ENCODE measurements around the gene C12orf75.
"Not testable (repeated sequence)": the region's sequence is repeated elsewhere in the genome, so short reads cannot be mapped to it uniquely, and the experiment has no call there.

C12orf75 gene

DNA sequence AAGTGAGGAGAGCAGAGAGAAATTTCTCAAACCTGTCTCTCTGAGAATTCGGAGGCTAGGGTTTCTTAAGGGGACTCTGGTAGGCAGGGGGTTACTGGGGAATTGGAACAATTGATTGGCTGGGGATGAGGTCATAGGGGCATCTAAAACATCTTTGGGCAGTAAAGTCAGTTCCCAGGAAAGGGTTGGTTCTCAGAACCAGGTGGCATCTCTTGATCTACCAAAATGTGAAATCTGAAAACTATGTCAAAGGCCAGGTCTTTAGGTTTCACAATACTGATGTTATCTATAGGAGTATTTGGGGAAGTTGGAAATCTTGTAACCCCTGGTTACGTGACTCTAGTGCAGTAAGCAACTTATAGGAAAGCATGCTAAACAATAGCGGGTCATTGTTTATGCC, 6.9 kb downstream of the C12orf75 start:
- no peak for DNase-seq

DNA sequence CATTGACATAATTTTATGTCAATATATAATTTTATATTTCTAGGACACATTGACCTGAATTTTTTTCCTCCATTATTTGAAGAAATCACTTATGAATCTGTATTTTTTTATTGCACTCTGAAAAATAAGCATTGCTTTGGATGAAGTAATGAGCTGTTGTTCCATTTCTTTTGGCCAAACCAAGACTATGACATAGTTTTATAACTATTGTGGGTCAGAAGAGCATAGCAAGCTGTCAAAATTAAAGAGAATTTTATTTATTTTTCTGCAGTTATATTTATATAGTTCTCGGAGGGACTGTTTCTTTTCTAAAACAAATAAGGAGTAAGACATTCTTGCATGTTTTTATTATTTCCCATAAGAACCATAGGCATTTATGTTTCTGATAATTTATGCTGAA, 8.5 kb downstream of the C12orf75 start:
- no peak for DNase-seq

DNA sequence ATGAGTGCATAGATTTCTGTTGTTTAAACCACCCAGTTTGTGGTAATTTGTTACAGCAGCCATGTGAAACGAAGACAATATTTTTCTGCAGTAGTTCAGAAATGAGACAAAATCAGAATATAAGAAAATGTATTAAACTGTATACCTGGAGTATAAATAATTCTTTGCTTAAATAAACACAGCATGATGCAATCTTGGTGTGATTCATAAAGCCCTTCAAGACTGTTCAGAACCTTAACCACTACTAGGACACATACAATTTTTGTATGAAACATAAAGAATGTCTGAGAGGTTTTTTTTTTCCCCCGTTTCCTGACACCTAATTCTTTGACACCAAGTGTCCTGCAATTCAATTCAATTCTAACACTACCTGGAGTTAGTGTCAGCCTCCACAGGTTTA, 10.5 kb downstream of the C12orf75 start:
- DNase-seq: no peak

DNA sequence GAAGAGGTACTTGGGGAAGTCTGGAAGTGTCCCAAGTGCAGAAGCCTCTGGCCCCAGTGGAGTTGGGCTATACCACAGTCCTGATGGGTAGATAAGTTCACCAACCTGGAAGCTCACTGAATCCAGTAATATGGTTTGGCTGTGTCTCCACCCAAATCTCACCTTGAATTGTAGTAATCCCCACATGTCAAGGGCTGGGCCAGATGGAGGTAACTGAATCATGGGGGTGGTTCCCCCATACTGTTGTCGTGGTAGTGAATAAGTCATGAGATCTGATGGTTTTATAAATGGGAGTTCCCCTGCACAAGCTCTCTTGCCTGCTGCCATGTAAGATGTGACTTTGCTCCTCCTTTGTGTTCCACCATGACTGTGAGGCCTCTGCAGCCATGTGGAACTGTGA, 11.1 kb downstream of the C12orf75 start:
- not testable (repeated sequence) for DNase-seq

DNA sequence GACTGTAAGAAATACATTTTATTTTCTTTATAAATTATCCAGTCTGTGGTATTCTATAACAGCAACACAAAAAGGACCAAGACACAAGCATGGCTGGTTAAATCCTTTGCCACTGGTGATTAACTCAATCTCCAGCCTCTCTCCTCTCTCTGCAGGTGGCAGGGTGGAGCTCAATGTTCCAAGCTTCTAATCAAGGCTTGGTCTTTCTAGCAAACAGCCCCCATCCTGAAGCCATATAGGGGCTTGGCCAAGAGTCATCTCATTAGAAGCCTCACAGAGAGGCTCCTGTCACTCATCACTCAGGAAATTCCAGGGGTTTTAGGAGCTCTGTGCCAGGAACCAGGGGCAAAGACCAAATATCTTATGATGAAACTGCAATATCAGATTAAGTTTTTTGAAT, 12.0 kb downstream of the C12orf75 start:
- DNase-seq: no peak

DNA sequence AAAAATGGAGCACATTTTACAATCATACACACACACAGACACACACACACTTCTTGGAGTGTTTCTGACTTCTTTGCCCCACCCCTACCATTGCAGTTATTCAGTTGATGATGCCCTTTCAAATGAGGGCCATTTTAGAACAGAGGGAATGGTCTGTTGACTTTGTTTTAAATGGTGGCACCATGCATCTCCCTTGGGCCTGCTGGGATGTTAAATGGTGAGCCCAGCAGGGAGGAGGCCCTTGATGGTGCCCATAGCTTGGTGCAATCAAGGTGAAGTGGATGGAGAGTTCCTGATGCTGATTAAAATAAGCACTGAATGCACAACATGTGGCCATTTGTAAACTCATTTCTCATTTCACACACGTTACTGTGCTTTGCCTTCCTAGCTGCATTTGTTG, 13.3 kb downstream of the C12orf75 start:
- no peak for DNase-seq

DNA sequence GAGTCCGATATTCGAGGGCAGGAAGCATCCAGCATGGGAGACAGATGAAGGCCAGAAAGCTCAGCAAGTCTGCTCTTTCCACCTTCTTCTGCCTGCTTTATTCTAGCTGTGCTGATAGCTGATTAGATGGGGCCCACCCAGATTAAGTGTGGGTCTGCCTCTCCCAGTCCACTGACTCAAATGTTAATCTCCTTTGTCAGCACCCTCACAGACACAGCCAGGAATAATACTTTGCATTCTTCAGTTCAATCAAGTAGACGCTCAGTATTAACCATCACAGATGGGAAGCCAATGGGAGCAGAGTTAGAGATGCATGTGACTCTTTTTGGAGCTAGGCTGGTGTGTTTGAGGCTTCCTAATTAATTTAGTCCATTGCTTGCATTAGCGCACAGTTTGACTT, 17.0 kb downstream of the C12orf75 start:
- no peak for DNase-seq

DNA sequence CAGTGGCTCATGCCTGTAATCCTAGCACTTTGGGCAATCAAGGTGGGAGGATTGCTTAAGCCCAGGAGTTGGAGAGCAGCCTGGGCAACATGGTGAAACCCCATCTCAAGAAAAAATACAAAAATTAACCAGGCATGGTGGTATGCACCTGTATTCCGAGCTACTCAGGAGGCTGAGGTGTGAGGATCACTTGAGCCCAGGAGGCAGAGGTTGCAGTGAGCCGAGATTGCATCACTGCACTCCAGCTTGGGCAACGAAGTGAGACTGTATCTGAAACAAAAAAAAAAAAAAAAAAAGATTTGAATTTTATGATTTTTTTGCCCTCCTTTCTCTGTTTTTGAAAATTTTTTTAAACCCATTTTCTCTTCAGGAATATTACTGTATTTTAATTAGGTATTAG, 17.7 kb downstream of the C12orf75 start:
- DNase-seq: no peak

DNA sequence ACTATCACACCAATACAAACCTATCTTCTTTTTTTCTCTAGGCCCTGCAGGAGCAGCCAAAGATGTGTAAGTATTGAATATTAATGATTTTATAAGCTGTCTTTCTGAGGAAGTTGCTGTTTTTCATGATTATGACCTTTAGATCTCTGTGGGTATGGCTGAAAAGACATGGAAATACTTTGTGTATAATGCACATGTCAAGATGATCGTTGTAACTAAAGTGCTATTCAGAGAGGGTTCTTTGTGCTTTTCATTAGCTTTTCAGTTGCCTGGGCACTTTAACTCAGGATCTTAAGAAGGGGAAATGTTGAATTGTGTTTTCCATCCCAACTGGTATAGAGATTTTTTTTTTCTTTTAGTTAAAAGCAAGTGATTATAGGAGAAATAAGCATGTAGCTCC, 18.1 kb downstream of the C12orf75 start:
- DNase-seq: no peak

DNA sequence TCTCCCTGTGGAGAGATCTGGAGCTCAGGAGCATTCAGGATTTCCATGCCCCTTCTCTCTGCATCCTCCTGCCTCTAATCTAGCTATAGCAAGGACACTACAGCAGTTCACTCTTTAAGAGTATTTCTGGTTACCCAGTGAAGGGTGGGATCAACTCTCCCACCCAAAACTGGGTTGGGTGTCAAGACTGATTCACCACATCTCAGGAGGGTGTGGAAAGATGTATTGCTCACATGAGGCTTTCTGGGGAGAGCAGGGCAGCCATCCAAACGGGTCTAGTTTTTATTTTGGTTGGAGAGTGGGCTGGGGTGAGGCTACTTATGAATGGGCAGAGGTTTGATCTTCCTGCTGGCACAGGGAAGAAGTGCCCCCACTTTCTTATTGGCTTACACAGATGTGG, 18.6 kb downstream of the C12orf75 start:
- no peak for DNase-seq

DNA sequence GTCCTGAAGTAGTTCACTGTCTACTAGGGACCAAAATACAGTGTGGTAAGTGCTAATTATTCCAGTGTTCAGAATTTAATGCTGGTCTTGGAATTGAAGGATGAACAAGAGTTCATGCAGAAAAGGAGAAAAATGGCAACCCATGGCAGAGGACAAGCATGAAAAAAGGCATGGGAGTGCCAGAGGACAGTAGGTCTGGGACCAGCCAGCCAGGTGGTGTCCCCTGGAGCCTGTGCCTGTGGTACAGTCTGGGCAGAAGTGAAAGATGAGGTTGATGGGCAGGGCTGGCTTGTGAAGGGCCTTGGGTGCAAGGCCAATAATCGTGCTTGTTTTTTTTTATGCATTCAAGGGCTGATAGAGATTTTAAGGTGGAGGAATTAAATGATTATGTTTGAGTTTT, 21.0 kb downstream of the C12orf75 start:
- DNase-seq: no peak

DNA sequence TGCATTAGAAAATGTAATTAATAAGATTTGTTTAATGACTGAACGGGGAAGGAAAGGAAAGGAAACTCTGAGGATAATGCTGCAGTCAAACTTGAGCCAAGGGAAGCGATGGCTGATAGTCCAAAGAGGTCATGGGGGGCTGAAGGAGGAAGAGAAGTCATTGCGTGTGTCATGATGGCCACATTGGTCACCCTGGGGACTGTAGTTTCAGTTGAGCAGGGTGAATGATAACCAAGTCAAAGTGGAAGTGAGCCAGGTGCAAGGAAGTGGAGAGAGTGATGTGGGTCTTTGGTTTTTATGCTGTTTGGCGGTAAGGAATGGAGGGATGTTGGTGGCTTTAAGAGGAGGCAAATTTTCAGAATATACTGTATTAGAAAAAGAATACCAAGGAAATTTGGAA, 21.6 kb downstream of the C12orf75 start:
- DNase-seq: no peak

DNA sequence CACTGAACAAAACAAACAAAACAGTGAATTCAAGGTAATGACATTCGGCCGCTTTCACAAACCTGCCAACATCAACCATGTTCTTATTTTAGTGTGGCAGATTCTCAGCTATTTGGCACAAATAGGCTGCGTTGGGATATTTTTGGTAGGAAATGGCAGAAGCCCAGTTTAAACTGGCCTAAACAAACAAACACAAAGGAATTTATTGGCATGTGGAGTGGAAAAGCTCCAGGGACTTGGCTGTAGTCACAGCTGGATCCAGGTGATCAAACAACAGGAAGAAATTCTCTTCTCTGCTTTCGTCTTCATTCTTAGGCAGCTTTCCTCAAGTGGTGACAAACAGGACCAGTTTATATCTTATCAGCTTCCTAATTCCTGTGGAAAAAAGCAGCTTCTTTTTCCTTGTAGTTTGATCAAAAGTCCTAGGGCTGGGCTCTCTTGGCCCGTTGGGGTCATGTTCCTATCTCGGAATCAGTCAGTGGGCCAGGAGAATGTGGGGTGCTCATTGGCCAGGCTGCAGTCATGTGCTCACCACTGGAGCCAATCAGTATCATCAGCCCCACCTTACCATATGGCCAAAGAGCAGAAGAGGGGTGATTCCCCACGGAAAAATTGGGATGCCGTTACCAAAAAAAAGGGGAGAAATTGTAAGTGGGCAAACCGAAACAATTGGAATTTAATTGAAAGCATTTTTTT, 22.6 kb downstream of the C12orf75 start:
- no peak for DNase-seq

DNA sequence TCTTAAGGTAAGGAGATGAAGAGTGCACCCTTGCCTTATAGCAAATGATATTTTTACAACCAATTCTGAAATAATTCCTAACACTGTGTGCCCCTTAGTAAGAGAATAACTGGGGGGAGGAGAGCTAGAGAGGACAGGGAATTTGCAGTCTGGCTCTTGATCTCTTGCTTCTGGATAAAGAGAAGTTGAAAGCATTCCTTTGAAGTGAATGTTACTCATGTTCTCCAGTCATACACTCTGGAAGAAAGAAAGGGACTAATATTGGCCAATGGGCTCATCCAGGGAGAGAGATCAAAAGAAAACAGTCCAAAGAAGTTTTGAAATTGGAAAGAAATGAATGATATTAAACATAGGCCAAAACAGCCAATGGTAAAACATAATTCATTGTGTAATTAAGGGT, 25.3 kb downstream of the C12orf75 start:
- DNase-seq: no peak

DNA sequence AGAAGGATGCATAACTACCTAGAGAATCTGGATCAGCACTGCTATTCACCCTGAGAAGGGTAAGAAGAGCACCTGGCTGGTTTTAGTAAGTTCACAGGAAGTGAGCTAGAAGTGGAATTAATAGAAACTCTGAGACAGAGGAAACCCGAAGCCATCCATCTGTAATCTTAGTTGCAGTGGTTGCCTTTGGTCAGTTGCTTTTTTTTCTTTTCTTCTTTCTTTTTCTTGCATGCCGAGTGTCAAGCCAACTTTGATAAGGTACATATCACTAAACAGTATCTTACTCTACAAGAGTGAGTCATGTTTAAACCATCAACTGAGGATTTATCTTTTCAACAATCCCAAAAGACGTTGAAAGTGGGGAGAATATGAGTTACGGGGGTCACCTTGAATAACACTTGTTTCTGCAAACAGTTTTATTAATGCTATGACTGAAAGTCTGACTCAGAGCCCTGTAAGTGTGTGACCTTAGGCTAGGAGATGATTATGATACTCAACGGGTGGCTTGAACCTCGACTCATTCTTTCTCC, 26.7 kb downstream of the C12orf75 start:
- DNase-seq: no peak

DNA sequence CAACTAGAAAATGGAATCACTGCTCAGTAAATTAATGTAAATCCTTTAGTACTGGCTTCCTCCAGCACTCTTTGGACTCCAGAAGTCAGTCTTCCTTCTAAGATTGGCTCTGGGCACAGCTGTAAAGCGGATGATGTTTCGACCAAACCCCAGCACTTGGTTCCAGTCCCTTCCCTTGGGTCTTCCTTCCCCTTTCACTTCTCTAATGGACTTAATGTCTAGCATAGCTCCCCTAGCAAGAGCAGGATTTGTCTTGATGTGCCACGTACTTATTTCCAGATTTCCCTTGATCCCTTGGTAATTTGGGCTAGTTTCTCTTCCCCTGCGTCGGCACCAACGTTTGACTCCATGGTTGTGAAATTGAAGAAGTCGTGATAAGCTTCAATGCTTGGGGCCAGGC, 28.3 kb downstream of the C12orf75 start:
- no peak for DNase-seq

DNA sequence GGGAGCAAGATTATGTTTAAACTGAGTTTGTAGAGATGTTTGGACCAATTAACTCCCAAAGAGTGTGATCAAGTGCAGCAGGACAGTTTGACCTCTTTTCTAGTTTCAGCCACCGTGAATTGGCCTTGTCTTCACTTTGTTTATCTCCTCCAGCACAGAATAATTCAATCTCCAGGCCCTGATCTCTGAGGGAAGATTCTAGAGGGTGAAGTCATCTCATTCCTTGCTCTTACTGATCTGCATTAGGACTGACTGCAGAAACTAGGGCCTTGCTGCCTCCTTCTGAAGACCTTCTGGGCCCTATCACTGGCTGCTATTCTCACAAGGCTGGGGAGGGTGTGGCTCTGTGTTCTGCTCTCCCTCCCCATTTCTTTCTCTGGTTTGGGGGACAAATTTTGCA, 29.4 kb downstream of the C12orf75 start:
- no peak for DNase-seq

DNA sequence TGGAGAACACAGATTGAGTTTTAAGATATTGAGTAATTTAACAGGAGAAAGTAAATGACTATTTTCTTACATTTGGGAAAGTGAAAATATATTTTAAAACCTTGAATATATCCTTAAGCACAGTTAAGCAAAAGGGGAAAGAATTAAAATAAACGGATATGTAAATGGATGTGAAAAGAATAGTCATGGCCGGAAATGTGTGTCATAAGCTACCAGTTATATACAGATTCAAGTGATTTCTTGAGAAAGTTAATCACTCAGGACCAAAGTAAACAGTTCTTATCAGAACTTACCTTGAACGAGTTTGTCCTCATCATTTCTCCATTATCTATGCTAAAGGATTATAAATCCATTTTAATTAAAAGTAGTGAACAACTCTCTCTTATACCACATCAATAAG, 33.4 kb downstream of the C12orf75 start:
- no peak for DNase-seq

DNA sequence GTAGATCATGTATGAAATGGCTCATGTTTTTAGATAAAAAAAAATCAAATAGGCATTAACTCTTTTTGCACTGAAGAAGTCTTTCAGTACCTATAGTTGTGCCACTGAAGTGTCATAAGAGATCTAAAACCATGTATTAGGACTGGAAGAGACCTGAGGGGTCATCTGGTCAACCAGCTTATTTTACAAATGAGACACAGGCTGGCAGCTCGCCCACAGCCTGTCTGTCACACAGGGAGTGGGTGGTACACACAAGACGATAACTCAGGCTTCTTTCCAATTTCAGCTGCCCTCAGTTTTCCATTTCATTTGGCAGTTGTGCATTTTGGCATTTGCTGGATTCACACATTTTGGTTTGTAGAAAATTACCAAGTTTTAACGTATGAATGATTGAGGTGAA, 34.7 kb downstream of the C12orf75 start:
- no peak for DNase-seq

DNA sequence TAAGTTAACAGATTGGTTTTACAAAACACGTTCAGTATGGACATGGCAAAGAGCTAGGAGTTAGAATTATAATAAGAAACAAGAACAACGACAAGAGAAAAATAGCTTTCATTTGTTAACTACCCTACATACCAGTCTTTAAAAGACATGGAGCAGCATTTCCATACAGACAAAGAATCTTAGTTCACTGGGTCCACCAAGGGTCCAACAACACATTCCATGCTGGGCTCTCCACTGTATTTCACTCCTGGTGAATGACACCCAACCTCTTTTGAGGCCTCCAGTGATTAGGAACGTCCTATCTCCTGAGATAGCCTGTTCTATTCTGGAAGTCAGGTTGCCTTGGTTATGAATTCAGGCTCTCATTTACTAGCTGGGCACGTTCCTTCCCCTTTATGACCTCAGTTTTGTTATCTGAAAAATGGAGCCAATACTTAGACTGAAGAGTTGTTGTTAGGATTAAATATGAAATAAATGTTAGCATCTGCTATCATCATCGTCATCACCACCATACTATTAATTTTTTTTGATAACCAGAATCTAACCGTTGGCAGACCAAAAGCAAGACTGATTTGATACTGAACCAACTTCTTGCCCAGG, 37.7 kb downstream of the C12orf75 start:
- DNase-seq: no peak

DNA sequence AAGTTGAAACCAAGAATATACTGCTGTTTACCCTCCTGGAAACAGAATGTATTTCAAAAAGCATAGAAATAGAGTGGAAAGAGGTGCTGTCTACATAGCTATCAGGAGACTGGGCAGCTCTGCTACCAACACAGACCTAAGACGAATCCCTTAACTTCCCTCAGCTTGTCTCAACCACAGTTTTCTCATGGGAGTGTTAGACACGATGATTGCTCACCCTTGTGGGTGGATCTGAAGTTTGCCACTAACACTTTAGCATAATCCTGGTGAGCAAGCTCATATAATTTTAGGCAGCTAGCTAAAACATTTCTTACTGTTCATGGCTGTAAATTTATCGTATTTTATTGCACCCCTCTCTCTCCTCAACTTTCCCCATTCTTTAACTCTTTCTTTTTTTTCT, 38.5 kb downstream of the C12orf75 start:
- DNase-seq: no peak

DNA sequence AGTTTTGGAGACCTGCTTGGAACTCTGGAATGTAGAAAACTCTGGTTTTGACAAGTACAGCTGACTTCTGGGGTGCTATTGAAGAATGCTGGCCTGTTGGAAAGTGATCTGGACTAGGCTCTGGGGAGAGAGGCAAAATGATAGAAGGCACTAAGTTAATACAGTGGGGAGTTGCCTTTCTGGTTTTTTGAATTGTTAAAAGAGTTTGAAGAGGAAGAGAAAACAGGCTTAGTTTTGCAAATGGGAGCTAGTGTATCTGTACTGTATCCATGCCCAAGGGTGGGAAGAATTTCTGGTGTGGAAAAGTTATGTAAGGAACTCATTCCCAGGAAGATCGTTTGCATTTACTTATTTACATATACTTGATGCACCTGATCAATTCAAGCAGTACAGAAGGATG, 43.8 kb downstream of the C12orf75 start:
- no peak for DNase-seq

DNA sequence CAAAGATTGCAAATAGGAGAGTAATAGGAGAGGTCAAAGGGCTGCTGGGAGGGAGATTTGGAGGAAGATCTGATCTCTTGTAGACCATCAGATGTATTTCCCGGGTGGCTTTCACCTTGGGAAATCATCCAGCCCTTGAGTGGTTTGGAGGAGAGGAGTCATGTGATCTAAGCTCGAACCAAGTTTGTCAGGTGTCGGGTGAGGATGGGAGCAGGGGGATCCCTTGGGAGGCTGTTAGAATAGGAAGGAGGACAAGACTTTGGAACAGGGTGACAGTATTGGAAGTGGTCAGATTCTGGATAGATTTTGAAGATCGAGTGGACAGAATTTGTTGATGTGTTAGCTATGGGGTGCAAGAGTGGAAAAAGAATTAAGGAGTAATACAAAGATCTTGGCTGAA, 46.6 kb downstream of the C12orf75 start:
- DNase-seq: no peak

DNA sequence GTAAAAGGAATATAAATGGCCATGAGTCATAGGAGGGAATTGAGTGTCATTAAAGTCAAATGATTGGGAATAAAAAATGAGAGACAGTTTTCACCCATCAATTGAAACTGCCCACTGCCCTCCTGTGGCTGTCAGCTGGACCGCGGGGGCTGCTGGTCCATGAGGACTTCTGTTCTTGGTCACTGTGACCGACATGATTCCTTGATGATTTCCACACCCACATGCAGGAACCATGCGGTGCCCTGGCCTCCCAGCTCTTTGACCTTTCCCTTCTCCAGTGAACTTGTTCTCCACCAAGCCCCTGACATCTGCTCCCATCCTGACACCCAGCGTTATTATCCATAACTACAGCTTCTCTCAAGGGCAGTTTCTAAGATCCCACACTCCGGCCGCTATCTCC, 48.4 kb downstream of the C12orf75 start:
- no peak for DNase-seq

Data from CD4-positive, alpha-beta T cell treated with Interferon gamma for 1 hour (primary cell).